ENCODE data around the gene TRPM7.

Gene TRPM7

GRCh38 chr15:50577492-50577891 is 109.1 kb downstream of the TRPM7 start:
- TF ChIP-seq MAX (IDR thresholded peaks at IDR 0.05) (no peak), EGR1 (IDR thresholded peaks at IDR 0.05) (no peak), CEBPB (IDR thresholded peaks at IDR 0.05) (no peak), REST (IDR thresholded peaks at IDR 0.05; ENCODE audit: low read depth) (no peak), YY1 (IDR thresholded peaks at IDR 0.05; ENCODE audit: low read depth) (no peak), TEAD4 (IDR thresholded peaks at IDR 0.05) (no peak), CREB1 (IDR thresholded peaks at IDR 0.05; ENCODE audit: low read depth) (no peak), RAD21 (IDR thresholded peaks at IDR 0.05; ENCODE audit: low read depth) (no peak), FOXM1 (IDR thresholded peaks at IDR 0.05; ENCODE audit: borderline replicate concordance, low read depth) (no peak)

DNA sequence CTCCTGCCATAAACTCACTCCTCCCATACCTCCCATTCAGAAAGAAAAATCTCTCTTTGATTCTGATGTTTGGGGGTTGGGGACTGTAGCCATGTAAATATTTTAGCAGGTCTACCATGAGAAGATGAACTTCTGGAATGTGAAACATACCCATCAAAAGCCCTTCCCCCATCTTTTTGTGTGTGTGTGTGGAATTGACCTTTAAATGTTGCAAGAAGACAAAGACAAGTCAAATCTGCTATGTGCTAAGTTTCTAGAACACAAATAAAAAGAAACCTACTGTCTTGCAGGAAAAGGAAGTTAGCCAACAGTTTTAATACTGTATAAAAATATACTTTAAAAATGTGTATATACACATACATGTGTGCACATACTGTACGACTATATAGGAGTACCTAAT is 110.4 kb downstream of the TRPM7 start:
- no peak for TF ChIP-seq TEAD4 (IDR thresholded peaks at IDR 0.05)
- no peak for TF ChIP-seq TAF1 (IDR thresholded peaks at IDR 0.05; ENCODE audit: low read depth)
- no peak for TF ChIP-seq MAX (IDR thresholded peaks at IDR 0.05)
- TF ChIP-seq TCF12 (IDR thresholded peaks at IDR 0.05; ENCODE audit: low read depth): no peak
- no peak for TF ChIP-seq RAD21 (IDR thresholded peaks at IDR 0.05; ENCODE audit: low read depth)
- TF ChIP-seq EP300 (IDR thresholded peaks at IDR 0.05; ENCODE audit: borderline replicate concordance): no peak
- TF ChIP-seq FOXM1 (IDR thresholded peaks at IDR 0.05; ENCODE audit: borderline replicate concordance, low read depth): no peak
- no peak for TF ChIP-seq NFIC (IDR thresholded peaks at IDR 0.05)
- no peak for TF ChIP-seq EGR1 (IDR thresholded peaks at IDR 0.05)
- no peak for TF ChIP-seq CREB1 (IDR thresholded peaks at IDR 0.05; ENCODE audit: low read depth)
- no peak for TF ChIP-seq YY1 (IDR thresholded peaks at IDR 0.05; ENCODE audit: low read depth)
- TF ChIP-seq, protein P1, sequence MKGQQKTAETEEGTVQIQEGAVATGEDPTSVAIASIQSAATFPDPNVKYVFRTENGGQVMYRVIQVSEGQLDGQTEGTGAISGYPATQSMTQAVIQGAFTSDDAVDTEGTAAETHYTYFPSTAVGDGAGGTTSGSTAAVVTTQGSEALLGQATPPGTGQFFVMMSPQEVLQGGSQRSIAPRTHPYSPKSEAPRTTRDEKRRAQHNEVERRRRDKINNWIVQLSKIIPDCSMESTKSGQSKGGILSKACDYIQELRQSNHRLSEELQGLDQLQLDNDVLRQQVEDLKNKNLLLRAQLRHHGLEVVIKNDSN (IDR thresholded peaks at IDR 0.05): no peak
- no peak for TF ChIP-seq REST (IDR thresholded peaks at IDR 0.05; ENCODE audit: low read depth)
- no peak for TF ChIP-seq ZBTB7A (IDR thresholded peaks at IDR 0.05; ENCODE audit: low read depth)
- TF ChIP-seq CEBPB (IDR thresholded peaks at IDR 0.05): no peak

DNA sequence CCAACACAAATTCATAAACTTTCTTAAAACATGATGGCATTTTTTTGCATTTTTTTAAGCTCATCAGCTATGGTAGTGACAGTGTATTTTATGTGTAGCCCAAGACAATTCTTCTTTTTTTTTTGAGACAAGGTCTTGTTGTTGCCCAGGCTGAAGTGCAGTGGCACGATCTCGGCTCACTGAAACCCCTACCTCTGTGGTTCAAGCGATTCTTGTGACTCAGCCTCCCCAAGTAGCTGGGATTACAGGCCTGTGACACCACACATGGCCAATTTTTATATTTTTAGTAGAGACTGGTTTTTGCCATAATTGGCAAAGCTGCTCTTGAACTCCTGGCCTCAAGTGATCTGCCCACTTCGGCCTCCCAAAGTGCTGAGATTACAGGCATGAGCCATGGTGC is 122.8 kb downstream of the TRPM7 start:
- TF ChIP-seq NFIC (IDR thresholded peaks at IDR 0.05): no peak
- TF ChIP-seq TCF12 (IDR thresholded peaks at IDR 0.05; ENCODE audit: low read depth): no peak
- TF ChIP-seq, protein P1 (IDR thresholded peaks at IDR 0.05): no peak

- no peak for TF ChIP-seq CEBPB (IDR thresholded peaks at IDR 0.05)
- TF ChIP-seq TAF1 (IDR thresholded peaks at IDR 0.05; ENCODE audit: low read depth): no peak
- TF ChIP-seq TEAD4 (IDR thresholded peaks at IDR 0.05): no peak
Observed at GRCh38 chr15:50562735-50563640, 123.6 kb downstream of the TRPM7 start.

DNA sequence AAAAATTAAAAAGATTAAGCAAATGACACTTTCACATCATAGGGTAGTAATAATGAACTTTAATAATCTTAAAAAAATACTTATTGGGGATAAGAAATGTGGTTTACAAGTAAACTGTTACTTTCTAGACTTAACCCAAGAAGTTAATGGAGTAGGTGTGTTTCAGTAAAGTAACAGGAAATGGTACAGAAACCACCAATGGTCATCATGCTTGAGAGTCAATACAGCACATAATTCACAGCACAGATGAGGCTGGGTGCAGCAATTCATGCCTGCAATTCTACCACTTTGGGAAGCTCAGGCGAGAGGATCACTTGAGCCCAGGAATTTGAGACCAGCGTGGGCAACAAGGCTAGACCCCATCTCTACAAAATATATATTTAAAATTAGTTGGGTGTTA is 128.6 kb downstream of the TRPM7 start:
- TF ChIP-seq CEBPB (IDR thresholded peaks at IDR 0.05): no peak
- TF ChIP-seq FOXM1 (IDR thresholded peaks at IDR 0.05; ENCODE audit: borderline replicate concordance, low read depth): no peak
- TF ChIP-seq, protein P1 (IDR thresholded peaks at IDR 0.05): no peak
- no peak for TF ChIP-seq EGR1 (IDR thresholded peaks at IDR 0.05)
- TF ChIP-seq MAX (IDR thresholded peaks at IDR 0.05): no peak
- TF ChIP-seq RAD21 (IDR thresholded peaks at IDR 0.05; ENCODE audit: low read depth): no peak
- no peak for TF ChIP-seq EP300 (IDR thresholded peaks at IDR 0.05; ENCODE audit: borderline replicate concordance)
- no peak for TF ChIP-seq YY1 (IDR thresholded peaks at IDR 0.05; ENCODE audit: low read depth)
- TF ChIP-seq TCF12 (IDR thresholded peaks at IDR 0.05; ENCODE audit: low read depth): no peak
- TF ChIP-seq REST (IDR thresholded peaks at IDR 0.05; ENCODE audit: low read depth): no peak
- no peak for TF ChIP-seq CREB1 (IDR thresholded peaks at IDR 0.05; ENCODE audit: low read depth)
- TF ChIP-seq TAF1 (IDR thresholded peaks at IDR 0.05; ENCODE audit: low read depth): no peak
